ENCODE results near the gene EIF5A2. TPM values are rescaled to one million over a fixed set of nuclear protein-coding genes. Genes with fewer than 3 reads are reported as not detected.

Gene EIF5A2
- total and polyA plus RNA-seq, 2 donors, result 2.9 to 6.2 TPM

DNA sequence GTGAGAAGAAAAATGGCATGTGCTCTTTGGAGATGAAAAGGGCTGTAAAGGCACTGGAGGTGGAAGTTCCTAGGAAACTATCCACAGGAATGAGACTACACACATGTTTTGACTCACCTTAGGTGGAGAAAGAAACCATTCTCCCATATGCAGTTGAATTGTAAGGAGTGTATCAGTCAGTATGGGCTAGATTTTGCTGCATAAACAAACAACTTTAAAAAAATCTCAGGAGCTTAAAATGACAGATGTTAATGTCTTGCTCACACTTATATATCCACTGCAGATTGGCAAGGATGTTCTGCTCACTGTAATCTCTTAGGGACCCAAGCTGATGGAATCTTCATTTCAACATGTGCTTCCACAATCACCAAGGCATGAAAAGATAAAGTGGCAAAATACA is 64.1 kb downstream of the EIF5A2 start:
- no peaks in the 10 kb centered on the region for H3K4me1 ChIP-seq (ENCODE audit: control insufficient read depth in 2 of 2, insufficient read depth in 2 of 2, low read length in 2 of 2)
- no peak overlapping the region for H3K4me3 ChIP-seq (ENCODE audit: low read length in 2 of 2)
- DNase-seq (ENCODE audit: low read depth in 6 of 9, low spot score in 9 of 9), result no peak
- H3K27ac ChIP-seq (ENCODE audit: low read depth in 1 of 2, low read length in 1 of 2), result no peak overlapping the region
- no peaks in the 10 kb centered on the region for H3K9me3 ChIP-seq (ENCODE audit: control insufficient read depth in 2 of 2, insufficient read depth in 1 of 2, low read length in 1 of 2)
- no peaks in the 10 kb centered on the region for H3K36me3 ChIP-seq (ENCODE audit: control insufficient read depth in 2 of 2, insufficient read depth in 2 of 2, low read length in 1 of 2)
- no peaks in the 10 kb centered on the region for H3K27me3 ChIP-seq (ENCODE audit: control insufficient read depth in 2 of 2, insufficient read depth in 1 of 2, low read length in 1 of 2)

DNA sequence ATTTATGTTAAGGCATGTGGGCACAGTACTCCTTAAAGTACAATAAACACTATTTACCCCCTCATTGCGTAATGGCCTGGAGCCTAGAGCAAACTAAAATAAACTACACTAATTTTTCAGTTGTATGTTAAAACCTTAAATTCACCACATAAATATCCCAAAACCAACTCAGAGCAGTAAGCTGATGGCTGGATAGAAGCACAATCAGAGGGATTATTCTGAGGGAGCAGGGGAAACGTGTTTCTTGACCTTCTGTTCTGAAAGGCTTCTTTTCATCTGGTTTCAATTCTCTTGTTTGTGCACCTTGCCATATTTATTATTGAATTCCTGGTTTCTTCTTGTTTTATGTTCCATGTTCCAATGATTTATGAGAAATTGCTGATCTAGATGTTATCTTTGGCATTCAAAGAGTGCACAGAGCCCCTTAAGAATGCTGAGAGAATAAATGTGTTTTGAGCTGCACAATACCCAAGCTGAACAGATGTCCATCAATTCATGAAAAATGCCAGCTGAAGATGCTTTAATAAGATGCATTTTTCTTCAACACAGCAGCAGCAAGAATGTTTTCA is 68.1 kb downstream of the EIF5A2 start:
- 95% methylated on average over 2 of the region's 2 CpGs for WGBS
- no peaks in the 10 kb centered on the region for H3K4me1 ChIP-seq (ENCODE audit: control insufficient read depth in 2 of 2, insufficient read depth in 2 of 2, low read length in 2 of 2)
- no peak for DNase-seq (ENCODE audit: low read depth in 6 of 9, low spot score in 9 of 9)
- no peaks in the 10 kb centered on the region for H3K9me3 ChIP-seq (ENCODE audit: control insufficient read depth in 2 of 2, insufficient read depth in 1 of 2, low read length in 1 of 2)
- no peaks in the 10 kb centered on the region for H3K36me3 ChIP-seq (ENCODE audit: control insufficient read depth in 2 of 2, insufficient read depth in 2 of 2, low read length in 1 of 2)
- no peak overlapping the region for H3K4me3 ChIP-seq (ENCODE audit: low read length in 2 of 2)
- no peak overlapping the region for H3K27ac ChIP-seq (ENCODE audit: low read depth in 1 of 2, low read length in 1 of 2)
- H3K27me3 ChIP-seq (ENCODE audit: control insufficient read depth in 2 of 2, insufficient read depth in 1 of 2, low read length in 1 of 2), result no peaks in the 10 kb centered on the region

DNA sequence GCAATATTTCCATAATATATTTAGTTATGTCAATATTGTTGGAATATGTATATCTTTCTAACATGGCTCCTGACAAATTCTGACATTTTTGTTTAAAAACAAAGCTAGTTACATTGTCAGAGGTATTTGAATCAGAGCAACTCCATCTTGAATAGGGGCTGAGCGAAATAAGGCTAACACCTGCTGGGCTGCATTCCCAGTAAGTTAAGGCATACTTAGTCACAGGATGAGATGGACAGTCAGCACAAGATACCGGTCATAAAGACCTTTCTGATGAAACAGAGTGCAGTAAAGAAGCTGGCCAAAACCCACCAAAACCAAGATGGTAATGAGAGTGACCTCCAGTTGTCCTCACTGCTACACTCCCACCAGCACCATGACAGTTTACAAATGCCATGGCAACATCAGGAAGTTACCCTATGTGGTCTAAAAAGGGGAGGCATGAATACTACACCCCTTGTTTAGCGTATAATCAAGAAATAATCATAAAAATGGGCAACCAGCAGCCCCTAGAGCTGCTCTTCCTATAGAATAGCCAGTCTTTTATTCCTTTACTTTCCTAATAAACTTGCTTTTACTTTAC is 68.8 kb downstream of the EIF5A2 start:
- 96% methylated on average over 3 of the region's 3 CpGs for WGBS
- no peaks in the 10 kb centered on the region for H3K9me3 ChIP-seq (ENCODE audit: control insufficient read depth in 2 of 2, insufficient read depth in 1 of 2, low read length in 1 of 2)
- H3K4me3 ChIP-seq (ENCODE audit: low read length in 2 of 2), result no peak overlapping the region
- no peaks in the 10 kb centered on the region for H3K36me3 ChIP-seq (ENCODE audit: control insufficient read depth in 2 of 2, insufficient read depth in 2 of 2, low read length in 1 of 2)
- DNase-seq (ENCODE audit: low read depth in 6 of 9, low spot score in 9 of 9), result no peak
- no peaks in the 10 kb centered on the region for H3K27me3 ChIP-seq (ENCODE audit: control insufficient read depth in 2 of 2, insufficient read depth in 1 of 2, low read length in 1 of 2)
- H3K27ac ChIP-seq (ENCODE audit: low read depth in 1 of 2, low read length in 1 of 2), result no peak overlapping the region
- H3K4me1 ChIP-seq (ENCODE audit: control insufficient read depth in 2 of 2, insufficient read depth in 2 of 2, low read length in 2 of 2), result no peaks in the 10 kb centered on the region

Other genes with a start within 250 kb of the EIF5A2 start
- 214 TPM for gene RPL22L1, start 38.4 kb downstream of the EIF5A2 start, total RNA-seq
- gene RPL22L1, start 38.4 kb downstream of the EIF5A2 start, polyA plus RNA-seq, result 245 TPM
- not detected for gene SLC2A2, start 118.1 kb upstream of the EIF5A2 start, total RNA-seq
- gene SLC2A2, start 118.1 kb upstream of the EIF5A2 start, polyA plus RNA-seq, result 0.05 TPM

All from thymus (tissue), 11 donors.